ENCODE measurements around the gene PPP4R4.

DNA sequence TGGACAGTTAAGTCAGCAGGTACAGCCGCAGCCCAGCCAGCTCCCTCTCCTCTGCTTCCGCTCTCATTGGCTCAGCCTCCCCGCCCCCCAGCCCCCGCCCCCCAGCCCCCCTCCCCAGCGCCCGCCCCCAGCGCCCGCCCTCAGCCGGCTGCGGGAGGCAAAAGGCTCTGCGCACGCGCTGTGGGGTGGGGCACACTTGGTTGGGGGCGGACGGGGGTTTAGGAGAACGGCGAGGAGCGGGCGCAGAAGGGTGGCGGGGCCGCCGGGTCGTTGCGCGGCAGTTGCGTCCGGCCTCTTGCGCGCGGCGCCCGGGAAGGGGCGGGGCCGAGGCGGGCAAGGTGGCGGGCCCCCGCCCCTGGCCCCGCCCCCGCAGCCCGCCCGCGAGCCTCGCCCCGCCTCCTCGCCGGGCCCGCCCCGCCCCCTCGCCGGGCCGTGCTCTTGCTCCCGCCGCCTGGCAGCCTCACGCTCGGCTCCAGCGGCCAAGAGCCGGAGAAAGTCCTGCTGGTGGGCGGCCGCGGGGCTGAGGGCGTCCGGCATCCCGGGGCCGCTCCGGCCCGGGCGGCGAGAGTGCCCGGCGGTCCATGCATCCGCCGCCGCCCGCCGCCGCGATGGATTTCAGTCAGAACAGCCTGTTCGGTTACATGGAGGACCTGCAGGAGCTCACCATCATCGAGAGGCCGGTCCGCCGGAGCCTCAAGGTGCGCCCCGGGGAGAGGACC, at the start of gene PPP4R4:
- TF ChIP-seq, protein P1, sequence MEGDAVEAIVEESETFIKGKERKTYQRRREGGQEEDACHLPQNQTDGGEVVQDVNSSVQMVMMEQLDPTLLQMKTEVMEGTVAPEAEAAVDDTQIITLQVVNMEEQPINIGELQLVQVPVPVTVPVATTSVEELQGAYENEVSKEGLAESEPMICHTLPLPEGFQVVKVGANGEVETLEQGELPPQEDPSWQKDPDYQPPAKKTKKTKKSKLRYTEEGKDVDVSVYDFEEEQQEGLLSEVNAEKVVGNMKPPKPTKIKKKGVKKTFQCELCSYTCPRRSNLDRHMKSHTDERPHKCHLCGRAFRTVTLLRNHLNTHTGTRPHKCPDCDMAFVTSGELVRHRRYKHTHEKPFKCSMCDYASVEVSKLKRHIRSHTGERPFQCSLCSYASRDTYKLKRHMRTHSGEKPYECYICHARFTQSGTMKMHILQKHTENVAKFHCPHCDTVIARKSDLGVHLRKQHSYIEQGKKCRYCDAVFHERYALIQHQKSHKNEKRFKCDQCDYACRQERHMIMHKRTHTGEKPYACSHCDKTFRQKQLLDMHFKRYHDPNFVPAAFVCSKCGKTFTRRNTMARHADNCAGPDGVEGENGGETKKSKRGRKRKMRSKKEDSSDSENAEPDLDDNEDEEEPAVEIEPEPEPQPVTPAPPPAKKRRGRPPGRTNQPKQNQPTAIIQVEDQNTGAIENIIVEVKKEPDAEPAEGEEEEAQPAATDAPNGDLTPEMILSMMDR (IDR thresholded peaks at IDR 0.05): no peak
- no peak for TF ChIP-seq POLR2A (IDR thresholded peaks at IDR 0.05)
